K562 (cell line): Measurements from ENCODE around the gene SLC27A6. TPM values are rescaled to one million over a fixed set of nuclear protein-coding genes. Genes with fewer than 3 reads are reported as not detected.
A peak's percentile ranks its signal among the peaks of the same experiment; 100 is the strongest.

Experiments
- BCL6 ChIP-seq: fragments of 250-450 bp; sonication (Bioruptor Pico); IDR thresholded peaks from 2 replicates; pipeline ENCODE4 v1.4.0; 2020
- BDP1 ChIP-seq: IDR thresholded peaks from 3 replicates; pipeline ENCODE4 v1.6.1; 2011; ENCODE audit not compliant: insufficient read length, insufficient read depth
- BRD9 ChIP-seq: fragments of 450-650 bp; IDR thresholded peaks from 2 replicates; pipeline ENCODE4 v1.6.1; 2018; ENCODE audit warnings: low read depth; ENCODE audit not compliant: partially characterized antibody
- CXXC5 ChIP-seq: fragments of 250-450 bp; sonication (Bioruptor Pico); IDR thresholded peaks from 2 replicates; pipeline ENCODE4 v1.8.0; 2022; ENCODE audit warnings: inconsistent platforms, mild to moderate bottlenecking, moderate library complexity
- EP400 ChIP-seq: fragments of 450-650 bp; IDR thresholded peaks from 2 replicates; pipeline ENCODE4 v1.6.1; 2017; ENCODE audit warnings: antibody characterized with exemption, mild to moderate bottlenecking, moderate library complexity
- GATAD2A ChIP-seq: fragments of 450-650 bp; IDR thresholded peaks from 2 replicates; pipeline ENCODE4 v1.6.1; 2017
- GTF2B ChIP-seq: IDR thresholded peaks from 2 replicates; pipeline ENCODE4 v1.6.1; 2011; ENCODE audit not compliant: insufficient read length; ENCODE audit errors: extremely low read depth
- GTF2F1 ChIP-seq: IDR thresholded peaks from 2 replicates; pipeline ENCODE4 v1.6.1; 2011; ENCODE audit warnings: low read depth, low read length, improper control_type of control experiment
- IRF1 ChIP-seq: sonication (generic); formaldehyde crosslinking; IDR thresholded peaks from 2 replicates; pipeline ENCODE4 v1.8.0; 2022; ENCODE audit warnings: missing genetic modification reagents, mild to moderate bottlenecking, borderline replicate concordance
- JUNB ChIP-seq: fragments of 450-650 bp; formaldehyde crosslinking; conservative IDR thresholded peaks from 2 replicates; pipeline ENCODE4 v1.4.0; 2020; ENCODE audit warnings: mild to moderate bottlenecking
- MAFG ChIP-seq: fragments of 450-650 bp; conservative IDR thresholded peaks from 2 replicates; pipeline ENCODE4 v1.6.1; 2016; ENCODE audit warnings: missing genetic modification characterization, missing compliant biosample characterization
- NBN ChIP-seq: fragments of 450-650 bp; IDR thresholded peaks from 2 replicates; pipeline ENCODE4 v1.6.1; 2016; ENCODE audit warnings: low read depth, mild to moderate bottlenecking
- NKRF ChIP-seq: fragments of 450-650 bp; IDR thresholded peaks from 2 replicates; pipeline ENCODE4 v1.6.1; 2016; ENCODE audit warnings: borderline replicate concordance
- RERE ChIP-seq: sonication (generic); formaldehyde crosslinking; IDR thresholded peaks from 2 replicates; pipeline ENCODE4 v1.8.0; 2023; ENCODE audit warnings: missing genetic modification reagents, mild to moderate bottlenecking, borderline replicate concordance
- SRSF1 ChIP-seq: fragments of 200-400 bp; formaldehyde crosslinking; IDR thresholded peaks from 2 replicates; pipeline ENCODE4 v1.6.1; 2017; ENCODE audit warnings: mild to moderate bottlenecking, low read depth, low read length, moderate library complexity
- TEAD2 ChIP-seq: fragments of 450-650 bp; IDR thresholded peaks from 2 replicates; pipeline ENCODE4 v1.6.1; 2016; ENCODE audit warnings: missing genetic modification characterization, control low read depth, missing compliant biosample characterization
- polyA plus RNA-seq, 8 experiments: library from polyadenylated mRNA; depleted of rRNA in 4 of 8; stranded (reverse) in 5 of 8; unstranded in 3 of 8; fragments of >200 nt; fragmentation: Nextera tagmentation in 2 of 8; fragmentation: Illumina TruSeq in 1 of 8; extraction: Ambion mirVana in 2 of 8; extraction: Trizol in 1 of 8; gene quantifications; 2 replicates each; pipeline versions ENCODE4 v1.2.1 to v1.2.3, GENCODE V29; 2011 to 2014; ENCODE audit warnings: inconsistent platforms in 1 of 8, missing spikeins in 1 of 8
- total RNA-seq, 7 experiments: library from RNA; depleted of rRNA in 6 of 7; stranded (reverse); fragments of >200 nt in 6 of 7; fragmentation: Illumina TruSeq in 2 of 7; extraction: Trizol in 2 of 7; gene quantifications; 2 replicates each; pipeline versions ENCODE4 v1.2.1 to v1.2.3, GENCODE V29; 2011 to 2021; ENCODE audit warnings: low replicate concordance in 1 of 7

Gene SLC27A6
- total and polyA plus RNA-seq, 9 of the 15 experiments (the other 6 are each of a cell fraction or from before 2014, with no cell fraction given) = 0.56 to 1.9 (median 1.2) TPM

GRCh38 chr5:129082225-129083136 lies 117.2 kb downstream of the SLC27A6 start (continued):
- TF ChIP-seq NKRF (no peak), GTF2F1 (no peak), RERE (no peak), MAFG (tag) (no peak), TEAD2 (tag) (no peak), EP400 (peak; percentile 35; the same call in 1 of the 2 replicates), GTF2B (no peak), JUNB (CRISPR knock-in tag) (no peak), BCL6 (no peak), IRF1 (CRISPR knock-in tag) (no peak), BRD9 (peak; percentile 79), SRSF1 (no peak), BDP1 (no peak), NBN (peak; percentile 94), CXXC5 (CRISPR knock-in tag) (0 out of 2 replicates have a peak, but pooled peaks have one; percentile 12), GATAD2A (peak; percentile 36; the same call in 1 of the 2 replicates)
